HepG2 (cell line): ENCODE measurements around the gene MUC15.

ENCODE experiments used
- CBFB ChIP-seq: sonication (generic); formaldehyde crosslinking; IDR thresholded peaks from 2 replicates; pipeline ENCODE4 v1.4.0; 2020; ENCODE audit warnings: missing genetic modification reagents
- HCFC1 ChIP-seq: fragments of 150-350 bp; IDR thresholded peaks from 2 replicates; pipeline ENCODE4 v1.6.1; 2014; ENCODE audit warnings: low read depth, low read length
- IRF2 ChIP-seq: IDR thresholded peaks from 2 replicates; pipeline ENCODE4 v1.6.1; 2018; ENCODE audit warnings: missing genetic modification reagents, missing compliant biosample characterization
- NFE2L2 ChIP-seq: fragments of 150-350 bp; IDR thresholded peaks from 2 replicates; pipeline ENCODE4 v1.6.1; 2014; ENCODE audit warnings: low read length
- NFYB ChIP-seq: sonication (generic); formaldehyde crosslinking; IDR thresholded peaks from 2 replicates; pipeline ENCODE4 v1.4.0; 2020; ENCODE audit warnings: missing genetic modification reagents
- POLR2AphosphoS5 ChIP-seq: IDR thresholded peaks from 2 replicates; pipeline ENCODE4 v1.6.1; 2012; ENCODE audit warnings: low read depth, low read length
- SRSF9 ChIP-seq: fragments of 200-400 bp; formaldehyde crosslinking; IDR thresholded peaks from 2 replicates; pipeline ENCODE4 v1.6.1; 2018; ENCODE audit warnings: borderline replicate concordance, mild to moderate bottlenecking, low read depth, low read length; ENCODE audit not compliant: insufficient read depth, poor library complexity, severe bottlenecking
- TF ChIP-seq, protein P1 (sequence below): sonication (generic); formaldehyde crosslinking; IDR thresholded peaks from 2 replicates; pipeline ENCODE4 v1.5.0; 2020; ENCODE audit warnings: mild to moderate bottlenecking, missing genetic modification reagents, borderline replicate concordance

GRCh38 chr11:26550022-26550421 is 22.0 kb downstream of the MUC15 start:
- no peak for TF ChIP-seq IRF2 (CRISPR knock-in tag)
- no peak for TF ChIP-seq POLR2AphosphoS5
- no peak for TF ChIP-seq NFYB (CRISPR knock-in tag)
- no peak for TF ChIP-seq NFE2L2
- no peak for TF ChIP-seq SRSF9
- TF ChIP-seq, protein P1, sequence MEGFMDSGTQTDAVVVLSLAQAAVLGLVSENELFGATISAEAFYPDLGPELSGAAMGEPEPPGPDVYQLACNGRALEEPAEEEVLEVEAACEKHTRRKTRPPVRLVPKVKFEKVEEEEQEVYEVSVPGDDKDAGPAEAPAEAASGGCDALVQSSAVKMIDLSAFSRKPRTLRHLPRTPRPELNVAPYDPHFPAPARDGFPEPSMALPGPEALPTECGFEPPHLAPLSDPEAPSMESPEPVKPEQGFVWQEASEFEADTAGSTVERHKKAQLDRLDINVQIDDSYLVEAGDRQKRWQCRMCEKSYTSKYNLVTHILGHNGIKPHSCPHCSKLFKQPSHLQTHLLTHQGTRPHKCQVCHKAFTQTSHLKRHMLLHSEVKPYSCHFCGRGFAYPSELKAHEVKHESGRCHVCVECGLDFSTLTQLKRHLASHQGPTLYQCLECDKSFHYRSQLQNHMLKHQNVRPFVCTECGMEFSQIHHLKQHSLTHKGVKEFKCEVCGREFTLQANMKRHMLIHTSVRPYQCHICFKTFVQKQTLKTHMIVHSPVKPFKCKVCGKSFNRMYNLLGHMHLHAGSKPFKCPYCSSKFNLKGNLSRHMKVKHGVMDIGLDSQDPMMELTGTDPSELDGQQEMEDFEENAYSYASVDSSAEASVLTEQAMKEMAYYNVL, result no peak
- no peak for TF ChIP-seq HCFC1
- TF ChIP-seq CBFB (CRISPR knock-in tag), result no peak
